GM12878 (cell line): Measurements from ENCODE around the gene MLXIPL. TPM values are rescaled to one million over a fixed set of nuclear protein-coding genes. Genes with fewer than 3 reads are reported as not detected.

ENCODE experiments used
- CEBPB ChIP-seq, 2 experiments: fragments of 150-350 bp in 1 of 2; IDR thresholded peaks; 2 replicates each; pipeline ENCODE4 v1.6.1; 2012 to 2014; ENCODE audit warnings: low read depth in 2 of 2, low read length in 2 of 2, borderline replicate concordance in 1 of 2, inconsistent platforms in 1 of 2
- CHD4 ChIP-seq: fragments of 200-600 bp; sonication (generic); IDR thresholded peaks from 2 replicates; pipeline ENCODE4 v1.6.1; 2016; ENCODE audit warnings: mild to moderate bottlenecking
- CREM ChIP-seq: IDR thresholded peaks from 2 replicates; pipeline ENCODE4 v1.6.1; 2014; ENCODE audit warnings: antibody characterized with exemption, low read depth
- E2F4 ChIP-seq: IDR thresholded peaks from 2 replicates; pipeline ENCODE4 v1.6.1; 2012; ENCODE audit warnings: low read depth, low read length, improper control_type of control experiment
- EP300 ChIP-seq, 2 experiments: fragments of 150-350 bp in 1 of 2; IDR thresholded peaks; 2 replicates each; pipeline ENCODE4 v1.6.1; 2011 to 2012; ENCODE audit warnings: low read depth in 2 of 2, low read length in 2 of 2, borderline replicate concordance in 1 of 2, improper control_type of control experiment in 1 of 2, inconsistent platforms in 1 of 2; ENCODE audit not compliant: control insufficient read depth in 1 of 2
- GATAD2B ChIP-seq: fragments of 450-650 bp; conservative IDR thresholded peaks from 2 replicates; pipeline ENCODE4 v1.6.1; 2017; ENCODE audit warnings: low read depth, mild to moderate bottlenecking, moderate library complexity
- HDAC2 ChIP-seq: fragments of 200-600 bp; sonication (generic); IDR thresholded peaks from 2 replicates; pipeline ENCODE4 v1.6.1; 2017
- KDM1A ChIP-seq: fragments of 200-600 bp; sonication (generic); IDR thresholded peaks from 2 replicates; pipeline ENCODE4 v1.6.1; 2016; ENCODE audit warnings: borderline replicate concordance
- MEF2B ChIP-seq: fragments of 450-650 bp; IDR thresholded peaks from 2 replicates; pipeline ENCODE4 v1.6.1; 2018; ENCODE audit warnings: mild to moderate bottlenecking, moderate library complexity; ENCODE audit not compliant: partially characterized antibody, poor library complexity, severe bottlenecking
- MTA2 ChIP-seq: fragments of 450-650 bp; IDR thresholded peaks from 2 replicates; pipeline ENCODE4 v1.6.1; 2016; ENCODE audit warnings: low read depth, mild to moderate bottlenecking, moderate library complexity
- MXI1 ChIP-seq: fragments of 150-350 bp; IDR thresholded peaks from 2 replicates; pipeline ENCODE4 v1.6.1; 2011; ENCODE audit warnings: low read depth, mild to moderate bottlenecking, inconsistent platforms, low read length, improper control_type of control experiment
- NR2F1 ChIP-seq: fragments of 450-650 bp; conservative IDR thresholded peaks from 2 replicates; pipeline ENCODE4 v1.6.1; 2017; ENCODE audit warnings: mild to moderate bottlenecking
- SRF ChIP-seq, 2 experiments: IDR thresholded peaks; 2 replicates each; pipeline ENCODE4 v1.6.1; 2011; ENCODE audit warnings: low read depth in 2 of 2, low read length in 2 of 2, mild to moderate bottlenecking in 1 of 2, moderate library complexity in 1 of 2
- SUPT20H ChIP-seq: IDR thresholded peaks from 2 replicates; pipeline ENCODE4 v1.6.1; 2011; ENCODE audit warnings: low read depth, mild to moderate bottlenecking, low read length, moderate library complexity, borderline replicate concordance; ENCODE audit not compliant: control insufficient read depth
- TCF12 ChIP-seq: IDR thresholded peaks from 2 replicates; pipeline ENCODE4 v1.6.1; 2011; ENCODE audit warnings: low read depth, mild to moderate bottlenecking, low read length
- YBX1 ChIP-seq: fragments of 450-650 bp; IDR thresholded peaks from 2 replicates; pipeline ENCODE4 v1.6.1; 2016; ENCODE audit warnings: antibody characterized with exemption
- YY1 ChIP-seq: IDR thresholded peaks from 2 replicates; pipeline ENCODE4 v1.6.1; 2011; ENCODE audit warnings: low read depth, mild to moderate bottlenecking, low read length
- ZBTB4 ChIP-seq: fragments of 450-650 bp; formaldehyde crosslinking; IDR thresholded peaks from 2 replicates; pipeline ENCODE4 v1.4.0; 2022; ENCODE audit warnings: mild to moderate bottlenecking, moderate library complexity
- ZNF217 ChIP-seq: fragments of 450-650 bp; IDR thresholded peaks from 2 replicates; pipeline ENCODE4 v1.6.1; 2017; ENCODE audit warnings: antibody characterized with exemption, mild to moderate bottlenecking
- ZNF384 ChIP-seq: IDR thresholded peaks from 2 replicates; pipeline ENCODE4 v1.6.1; 2012; ENCODE audit warnings: low read depth, mild to moderate bottlenecking, low read length, improper control_type of control experiment, borderline replicate concordance
- ZNF592 ChIP-seq: fragments of 450-650 bp; IDR thresholded peaks from 2 replicates; pipeline ENCODE4 v1.6.1; 2017; ENCODE audit warnings: mild to moderate bottlenecking, moderate library complexity
- ZZZ3 ChIP-seq: IDR thresholded peaks from 2 replicates; pipeline ENCODE4 v1.6.1; 2011; ENCODE audit warnings: low read depth; ENCODE audit not compliant: control insufficient read depth, insufficient read length
- polyA plus RNA-seq, 11 experiments: library from polyadenylated mRNA; depleted of rRNA in 4 of 11; unstranded in 6 of 11; stranded (reverse) in 5 of 11; fragments of >200 nt; fragmentation: Nextera tagmentation in 4 of 11; fragmentation: Illumina TruSeq in 1 of 11; extraction: Ambion mirVana in 4 of 11; extraction: Trizol in 1 of 11; gene quantifications; 1 replicate in 1 of 11; 2 replicates in 10 of 11; pipeline versions ENCODE4 v1.2.1 to v1.2.3, GENCODE V29; 2011 to 2016; ENCODE audit warnings: inconsistent platforms in 2 of 11, missing spikeins in 2 of 11, low read depth in 1 of 11
- total RNA-seq, 4 experiments: library from RNA; depleted of rRNA in 3 of 4; stranded (reverse); fragments of >200 nt in 3 of 4; fragmentation: Illumina TruSeq in 1 of 4; extraction: Trizol in 1 of 4; gene quantifications; 2 replicates each; pipeline versions ENCODE4 v1.2.1 to v1.2.3, GENCODE V29; 2013 to 2021

MLXIPL gene
- total and polyA plus RNA-seq, 10 of the 15 experiments (the other 5 are each of a cell fraction or from before 2014, with no cell fraction given), result 0.21 TPM; not detected in 9

- no peak for TF ChIP-seq MEF2B
- peak; percentile 63 for TF ChIP-seq NR2F1
- 0 out of 2 replicates have a peak, but pooled peaks have one; percentile 4 for TF ChIP-seq CREM
- peak; percentile 59 for TF ChIP-seq MXI1
- no peak for TF ChIP-seq ZBTB4
- TF ChIP-seq ZNF217, result 0 out of 2 replicates have a peak, but pooled peaks have one; percentile 41
- TF ChIP-seq KDM1A, result no peak
- no peak for TF ChIP-seq ZZZ3
- peak; percentile 88 for TF ChIP-seq YY1
- TF ChIP-seq CHD4, result no peak
- TF ChIP-seq SRF (IDR thresholded peaks at IDR 0.05; ENCODE audit: low read depth in 2 of 2, low read length in 2 of 2), result no peak
- no peak for TF ChIP-seq YBX1
- TF ChIP-seq SUPT20H, result no peak
- no peak for TF ChIP-seq ZNF384
- TF ChIP-seq CEBPB (IDR thresholded peaks at IDR 0.05; ENCODE audit: borderline replicate concordance in 1 of 2, low read depth in 2 of 2, low read length in 2 of 2), result no peak
- no peak for TF ChIP-seq EP300 (IDR thresholded peaks at IDR 0.05; ENCODE audit: borderline replicate concordance in 1 of 2, control insufficient read depth in 1 of 2, low read depth in 2 of 2, low read length in 2 of 2)
- TF ChIP-seq GATAD2B, result peak; percentile 74
- no peak for TF ChIP-seq E2F4
- no peak for TF ChIP-seq HDAC2
- no peak for TF ChIP-seq TCF12
- TF ChIP-seq ZNF592, result no peak; the same call in 1 of the 2 replicates
- TF ChIP-seq MTA2, result no peak
Measured at GRCh38 chr7:73578342-73579128, 45.8 kb downstream of the MLXIPL start, which contains the start of gene TBL2 (continued).
